Left lung (tissue), 10 donors: ENCODE measurements around the gene SYPL1. TPM values are rescaled to one million over a fixed set of nuclear protein-coding genes. Genes with fewer than 3 reads are reported as not detected.
A peak's percentile ranks its signal among the peaks of the same experiment; 100 is the strongest.

Experiments
- ATAC-seq: fragments of 200-7000 bp; cut with Tn5 transposase; one replicate; pipeline ENCODE4 v1.9.1; 2020; ENCODE audit warnings: moderate library complexity
- DNase-seq, 4 donors: peaks; one replicate each; pipeline ENCODE4 v3.0.0-alpha.2; 2013 to 2020
- H3K27ac ChIP-seq, 2 donors: fragments of 200-600 bp; sonication (generic) in 1 of 2; one replicate each; pipeline versions ENCODE4 v1.5.0 to v1.8.0; 2020 to 2021
- H3K27me3 ChIP-seq, 2 donors: fragments of 200-600 bp; sonication (generic) in 1 of 2; one replicate each; pipeline versions ENCODE4 v1.5.0 to v1.8.0; 2020 to 2021
- H3K36me3 ChIP-seq, 2 donors: fragments of 200-600 bp; sonication (generic) in 1 of 2; one replicate each; pipeline versions ENCODE4 v1.5.0 to v1.8.0; 2020 to 2021
- H3K4me1 ChIP-seq, 2 donors: fragments of 200-600 bp; one replicate each; pipeline ENCODE4 v1.8.0; 2021
- H3K4me3 ChIP-seq, 2 donors: fragments of 200-600 bp; sonication (generic) in 1 of 2; one replicate each; pipeline versions ENCODE4 v1.5.0 to v1.8.0; 2020 to 2021; ENCODE audit warnings: mild to moderate bottlenecking in 1 of 2
- H3K9me3 ChIP-seq, 2 donors: fragments of 200-600 bp; sonication (generic) in 1 of 2; one replicate each; pipeline versions ENCODE4 v1.5.0 to v1.8.0; 2020 to 2021
- CTCF ChIP-seq, 2 donors: fragments of 200-600 bp; sonication (generic) in 1 of 2; IDR thresholded peaks; one replicate each; pipeline versions ENCODE4 v1.5.0 to v1.8.0; 2021; ENCODE audit warnings: antibody characterized with exemption in 2 of 2
- intact Hi-C, 2 donors: fragments of 100-400 bp; cut with DNase I; formaldehyde crosslinking; loops; one replicate each; pipeline versions ENCODE4 v1.11.2 to v1.14.2; 2022
- polyA plus RNA-seq, 6 donors: library from polyadenylated mRNA; unstranded; fragments of 120-200 nt; gene quantifications; one replicate each; pipeline ENCODE4 v1.2.1, GENCODE V29; 2013; ENCODE audit not compliant: insufficient read length in 6 of 6
- total RNA-seq, 2 donors: library from RNA; stranded (reverse); fragmentation: NEBNext Ultra II Directional; extraction: Animal tissue kit (Norgen Biotek cat#: 25700); gene quantifications; one replicate each; pipeline ENCODE4 v1.2.1, GENCODE V29; 2021
- donor health status: DM: no; HTN: yes; CAD: no.
- donor health status: DM: no; HTN: no; CAD: no.

The SYPL1 gene
- total and polyA plus RNA-seq, 8 donors, result 81.9 to 121 (median 110) TPM

DNA sequence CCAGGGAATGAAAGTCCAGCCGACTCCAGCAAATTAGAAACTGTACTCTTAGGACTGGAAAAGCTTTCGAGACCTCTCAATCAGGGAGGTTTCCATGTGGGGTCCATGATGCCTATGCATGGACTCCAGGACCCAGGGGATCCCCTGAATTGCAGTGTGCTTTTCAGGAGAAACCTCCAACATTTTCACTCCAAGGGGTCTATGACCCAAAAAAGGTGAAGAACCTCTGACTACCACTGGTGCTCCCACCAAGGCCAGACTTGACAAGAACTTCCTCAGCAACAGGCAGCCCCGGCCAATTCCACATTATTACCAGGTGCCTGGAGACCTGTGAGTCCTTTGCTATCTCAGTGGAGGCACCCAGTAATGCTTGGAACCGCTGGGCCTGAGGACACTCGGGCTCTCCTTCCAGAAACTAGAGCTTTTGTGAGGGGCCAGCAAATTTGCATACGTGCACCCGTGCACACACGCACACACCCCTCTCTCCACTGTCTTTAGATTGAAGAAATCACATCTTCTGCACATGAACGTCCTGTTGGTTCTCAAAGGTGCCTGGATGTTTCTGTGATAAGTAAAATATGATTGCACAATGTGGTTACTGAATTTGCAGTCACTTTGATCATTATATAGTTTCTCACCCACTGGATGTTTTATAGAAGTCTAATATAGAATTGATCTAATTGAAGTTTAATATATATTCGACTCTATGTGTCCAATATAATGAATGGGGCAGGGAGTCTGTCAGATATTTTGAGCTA lies 54.7 kb downstream of the SYPL1 start:
- no peak for TF ChIP-seq CTCF (IDR thresholded peaks at IDR 0.05)
- no peak overlapping the region for H3K27ac ChIP-seq
- no peaks in the 10 kb centered on the region for H3K27me3 ChIP-seq
- no peaks in the 10 kb centered on the region for H3K9me3 ChIP-seq
- no peak overlapping the region for H3K4me3 ChIP-seq
- H3K4me1 ChIP-seq, result peaks cover 0 to 4% of the 10 kb centered on the region in 2 donors
- ATAC-seq, result no peak
- no peaks in the 10 kb centered on the region for H3K36me3 ChIP-seq
- no peak for DNase-seq
- intact Hi-C loops, result loop anchor here (5.0 to 10.0 kb wide), 2 partner anchors 95 to 97 kb away; no protein-coding TSS in a partner anchor

DNA sequence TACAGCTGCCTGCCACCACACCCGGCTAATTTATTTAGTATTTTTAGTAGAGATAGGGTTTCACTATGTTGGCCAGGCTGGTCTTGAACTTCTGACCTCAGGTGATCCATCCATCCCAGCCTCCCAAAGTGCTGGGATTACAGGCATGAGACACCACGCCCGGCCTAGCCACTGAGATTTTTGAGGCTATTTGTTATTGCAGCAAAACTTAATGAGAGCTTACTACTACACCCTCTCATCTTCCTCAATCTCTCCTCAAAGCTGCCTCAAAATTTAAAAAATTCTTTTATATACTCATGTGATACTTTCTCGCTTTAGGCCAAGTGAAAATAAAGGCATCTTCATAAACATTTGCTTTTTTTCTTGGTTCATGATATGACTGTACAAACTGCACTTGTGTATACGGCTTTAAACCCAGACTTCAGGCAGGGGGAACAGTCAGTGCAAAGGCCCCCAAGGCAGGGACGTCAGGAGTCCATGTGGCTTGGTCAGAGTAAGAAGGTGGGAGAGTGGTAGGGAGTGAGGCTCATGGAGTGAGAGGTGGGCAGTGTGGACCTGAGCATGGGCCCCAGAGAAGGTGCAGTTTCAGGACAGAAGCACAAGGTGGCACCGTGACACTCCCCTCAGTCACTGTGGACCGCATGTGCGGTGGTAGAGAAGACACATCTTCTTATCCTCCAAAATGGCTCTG lies 55.5 kb downstream of the SYPL1 start:
- H3K27ac ChIP-seq, result no peak overlapping the region
- intact Hi-C loops, result loop anchor here (5.0 to 10.0 kb wide), 2 partner anchors 96 to 98 kb away; no protein-coding TSS in a partner anchor
- H3K9me3 ChIP-seq, result no peaks in the 10 kb centered on the region
- H3K4me3 ChIP-seq, result no peak overlapping the region
- H3K36me3 ChIP-seq, result no peaks in the 10 kb centered on the region
- ATAC-seq (peak; percentile 95), DNase-seq (peak in 2 of 4 donors; percentile 62 to 80)
- H3K4me1 ChIP-seq, result peaks cover 0 to 4% of the 10 kb centered on the region in 2 donors
- H3K27me3 ChIP-seq, result no peaks in the 10 kb centered on the region
- TF ChIP-seq CTCF (IDR thresholded peaks at IDR 0.05), result peak; percentile 84 to 88

GRCh38 chr7:106054971-106055532 lies 57.1 kb downstream of the SYPL1 start:
- Histone ChIP-seq H3K27me3 (no peaks in the 10 kb centered on the region), H3K27ac (no peak overlapping the region), H3K9me3 (no peaks in the 10 kb centered on the region), H3K36me3 (no peaks in the 10 kb centered on the region), H3K4me1 (peaks cover 0 to 4% of the 10 kb centered on the region in 2 donors), H3K4me3 (no peak overlapping the region)
- intact Hi-C loops, result loop anchor here (5.0 to 10.0 kb wide), 2 partner anchors 97 to 100 kb away; no protein-coding TSS in a partner anchor
- no peak for ATAC-seq
- TF ChIP-seq CTCF (IDR thresholded peaks at IDR 0.05), result no peak
- DNase-seq, result no peak

DNA sequence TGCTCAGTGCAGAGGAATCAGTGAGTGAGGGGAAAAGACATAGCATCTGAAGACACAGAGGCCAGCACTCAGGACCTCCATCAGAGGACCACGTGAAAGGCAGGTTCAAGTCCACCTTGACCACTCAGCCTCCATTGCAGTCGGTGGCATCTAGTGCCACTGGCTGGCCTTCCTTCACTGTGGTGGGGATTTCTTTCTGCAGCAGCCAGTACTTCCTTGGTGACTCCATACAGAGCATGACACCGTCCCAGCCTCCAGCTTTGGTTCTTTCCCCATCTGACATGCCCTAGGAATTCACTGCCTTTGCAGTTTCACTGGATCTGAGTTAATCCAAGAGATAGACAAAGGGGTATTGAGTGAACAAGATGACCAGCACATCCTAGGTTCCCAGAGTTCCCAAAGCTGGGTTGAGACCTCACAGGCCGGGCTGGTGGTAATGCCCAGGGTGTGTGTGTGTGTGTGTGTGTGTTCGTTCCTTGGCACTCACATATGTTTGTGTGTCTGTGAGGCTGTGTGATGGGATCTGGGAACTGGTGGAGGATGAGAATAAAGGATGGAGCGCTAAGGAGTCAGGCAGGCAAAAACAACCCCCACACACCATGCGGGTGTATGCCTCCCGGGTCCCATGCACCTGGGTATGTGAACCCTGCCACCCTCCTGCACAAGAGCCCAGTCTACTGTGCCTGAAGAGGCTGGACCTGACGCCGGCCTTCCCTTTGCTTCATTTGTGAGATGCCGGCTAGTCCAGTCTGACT lies 57.8 kb downstream of the SYPL1 start:
- DNase-seq (no peak), ATAC-seq (no peak)
- Histone ChIP-seq H3K4me1 (peaks cover 0 to 4% of the 10 kb centered on the region in 2 donors), H3K36me3 (no peaks in the 10 kb centered on the region), H3K4me3 (no peak overlapping the region), H3K27ac (no peak overlapping the region), H3K27me3 (no peaks in the 10 kb centered on the region), H3K9me3 (no peaks in the 10 kb centered on the region)
- no peak for TF ChIP-seq CTCF (IDR thresholded peaks at IDR 0.05)
- intact Hi-C loops, result loop anchor here in 1 of 2 donors (10.0 kb wide), 1 partner anchor 100 kb away; no protein-coding TSS in a partner anchor
